ENCODE measurements around the gene GAPDH. TPM values are rescaled to one million over a fixed set of nuclear protein-coding genes. Genes with fewer than 3 reads are reported as not detected.
A peak's percentile ranks its signal among the peaks of the same experiment; 100 is the strongest.

The GAPDH gene
- total and polyA plus RNA-seq, 12 donors = 1,734 to 4,338 (median 2,450) TPM

DNA sequence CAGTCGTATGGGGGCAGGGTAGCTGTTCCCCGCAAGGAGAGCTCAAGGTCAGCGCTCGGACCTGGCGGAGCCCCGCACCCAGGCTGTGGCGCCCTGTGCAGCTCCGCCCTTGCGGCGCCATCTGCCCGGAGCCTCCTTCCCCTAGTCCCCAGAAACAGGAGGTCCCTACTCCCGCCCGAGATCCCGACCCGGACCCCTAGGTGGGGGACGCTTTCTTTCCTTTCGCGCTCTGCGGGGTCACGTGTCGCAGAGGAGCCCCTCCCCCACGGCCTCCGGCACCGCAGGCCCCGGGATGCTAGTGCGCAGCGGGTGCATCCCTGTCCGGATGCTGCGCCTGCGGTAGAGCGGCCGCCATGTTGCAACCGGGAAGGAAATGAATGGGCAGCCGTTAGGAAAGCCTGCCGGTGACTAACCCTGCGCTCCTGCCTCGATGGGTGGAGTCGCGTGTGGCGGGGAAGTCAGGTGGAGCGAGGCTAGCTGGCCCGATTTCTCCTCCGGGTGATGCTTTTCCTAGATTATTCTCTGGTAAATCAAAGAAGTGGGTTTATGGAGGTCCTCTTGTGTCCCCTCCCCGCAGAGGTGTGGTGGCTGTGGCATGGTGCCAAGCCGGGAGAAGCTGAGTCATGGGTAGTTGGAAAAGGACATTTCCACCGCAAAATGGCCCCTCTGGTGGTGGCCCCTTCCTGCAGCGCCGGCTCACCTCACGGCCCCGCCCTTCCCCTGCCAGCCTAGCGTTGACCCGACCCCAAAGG is 804 bp downstream of the GAPDH start:
- Histone ChIP-seq H3K4me1 (replicated peaks in 1 of 2) (peaks cover 40 to 52% of the 10 kb centered on the region in 2 donors), H3K36me3 (replicated peaks in 1 of 2) (peaks cover 0 to 52% of the 10 kb centered on the region in 2 donors), H3K27me3 (no peaks in the 10 kb centered on the region), H3K4me3 (peak overlapping the region; percentile 52 to 90 (median 78)), H3K9me3 (replicated peaks in 1 of 3) (no peaks in the 10 kb centered on the region), H3K27ac (peak overlapping the region; percentile 86 to 99 (median 95))
- intact Hi-C loops (cut with DNase I) = loop anchor here (10.0 kb wide), 2 partner anchors 110 to 200 kb away; no protein-coding TSS in a partner anchor
- TF ChIP-seq POLR2A (IDR thresholded peaks at IDR 0.05) = peak; percentile 11 to 74
- TF ChIP-seq, protein P1, sequence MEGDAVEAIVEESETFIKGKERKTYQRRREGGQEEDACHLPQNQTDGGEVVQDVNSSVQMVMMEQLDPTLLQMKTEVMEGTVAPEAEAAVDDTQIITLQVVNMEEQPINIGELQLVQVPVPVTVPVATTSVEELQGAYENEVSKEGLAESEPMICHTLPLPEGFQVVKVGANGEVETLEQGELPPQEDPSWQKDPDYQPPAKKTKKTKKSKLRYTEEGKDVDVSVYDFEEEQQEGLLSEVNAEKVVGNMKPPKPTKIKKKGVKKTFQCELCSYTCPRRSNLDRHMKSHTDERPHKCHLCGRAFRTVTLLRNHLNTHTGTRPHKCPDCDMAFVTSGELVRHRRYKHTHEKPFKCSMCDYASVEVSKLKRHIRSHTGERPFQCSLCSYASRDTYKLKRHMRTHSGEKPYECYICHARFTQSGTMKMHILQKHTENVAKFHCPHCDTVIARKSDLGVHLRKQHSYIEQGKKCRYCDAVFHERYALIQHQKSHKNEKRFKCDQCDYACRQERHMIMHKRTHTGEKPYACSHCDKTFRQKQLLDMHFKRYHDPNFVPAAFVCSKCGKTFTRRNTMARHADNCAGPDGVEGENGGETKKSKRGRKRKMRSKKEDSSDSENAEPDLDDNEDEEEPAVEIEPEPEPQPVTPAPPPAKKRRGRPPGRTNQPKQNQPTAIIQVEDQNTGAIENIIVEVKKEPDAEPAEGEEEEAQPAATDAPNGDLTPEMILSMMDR (IDR thresholded peaks at IDR 0.05) = peak in 1 of 6 experiments; percentile 17
- 0 to 1% (median 1%) methylated on average over 19 to 52 of the region's 52 CpGs for WGBS, 4 donors
- DNase-seq = peak; percentile 79 to 92 (median 89)

DNA sequence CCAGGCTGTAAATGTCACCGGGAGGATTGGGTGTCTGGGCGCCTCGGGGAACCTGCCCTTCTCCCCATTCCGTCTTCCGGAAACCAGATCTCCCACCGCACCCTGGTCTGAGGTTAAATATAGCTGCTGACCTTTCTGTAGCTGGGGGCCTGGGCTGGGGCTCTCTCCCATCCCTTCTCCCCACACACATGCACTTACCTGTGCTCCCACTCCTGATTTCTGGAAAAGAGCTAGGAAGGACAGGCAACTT is 1.3 kb downstream of the GAPDH start:
- Histone ChIP-seq H3K4me3 (peak overlapping the region in 3 of 4 donors; percentile 52 to 90 (median 88)), H3K4me1 (replicated peaks in 1 of 2) (peaks cover 45 to 57% of the 10 kb centered on the region in 2 donors), H3K36me3 (replicated peaks in 1 of 2) (peaks cover 0 to 47% of the 10 kb centered on the region in 2 donors), H3K27ac (peak overlapping the region; percentile 86 to 99 (median 95)), H3K27me3 (no peaks in the 10 kb centered on the region), H3K9me3 (replicated peaks in 1 of 3) (no peaks in the 10 kb centered on the region)
- intact Hi-C loops (cut with DNase I) = loop anchor here (10.0 kb wide), 2 partner anchors 111 to 201 kb away; no protein-coding TSS in a partner anchor
- no peak for DNase-seq
- no peak for TF ChIP-seq POLR2A (IDR thresholded peaks at IDR 0.05)
- TF ChIP-seq, protein P1 (IDR thresholded peaks at IDR 0.05) = peak in 1 of 6 experiments; percentile 5
- 0 to 3% (median 1%) methylated on average over 5 to 6 of the region's 6 CpGs for WGBS, 4 donors

DNA sequence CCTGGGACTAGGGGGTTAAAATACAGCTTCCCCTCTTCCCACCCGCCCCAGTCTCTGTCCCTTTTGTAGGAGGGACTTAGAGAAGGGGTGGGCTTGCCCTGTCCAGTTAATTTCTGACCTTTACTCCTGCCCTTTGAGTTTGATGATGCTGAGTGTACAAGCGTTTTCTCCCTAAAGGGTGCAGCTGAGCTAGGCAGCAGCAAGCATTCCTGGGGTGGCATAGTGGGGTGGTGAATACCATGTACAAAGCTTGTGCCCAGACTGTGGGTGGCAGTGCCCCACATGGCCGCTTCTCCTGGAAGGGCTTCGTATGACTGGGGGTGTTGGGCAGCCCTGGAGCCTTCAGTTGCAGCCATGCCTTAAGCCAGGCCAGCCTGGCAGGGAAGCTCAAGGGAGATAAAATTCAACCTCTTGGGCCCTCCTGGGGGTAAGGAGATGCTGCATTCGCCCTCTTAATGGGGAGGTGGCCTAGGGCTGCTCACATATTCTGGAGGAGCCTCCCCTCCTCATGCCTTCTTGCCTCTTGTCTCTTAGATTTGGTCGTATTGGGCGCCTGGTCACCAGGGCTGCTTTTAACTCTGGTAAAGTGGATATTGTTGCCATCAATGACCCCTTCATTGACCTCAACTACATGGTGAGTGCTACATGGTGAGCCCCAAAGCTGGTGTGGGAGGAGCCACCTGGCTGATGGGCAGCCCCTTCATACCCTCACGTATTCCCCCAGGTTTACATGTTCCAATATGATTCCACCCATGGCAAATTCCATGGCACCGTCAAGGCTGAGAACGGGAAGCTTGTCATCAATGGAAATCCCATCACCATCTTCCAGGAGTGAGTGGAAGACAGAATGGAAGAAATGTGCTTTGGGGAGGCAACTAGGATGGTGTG is 1.9 kb downstream of the GAPDH start:
- H3K27me3 ChIP-seq = no peaks in the 10 kb centered on the region
- 43 to 55% (median 47%) methylated on average over 7 to 10 of the region's 10 CpGs for WGBS, 4 donors
- no peak for TF ChIP-seq POLR2A (IDR thresholded peaks at IDR 0.05)
- TF ChIP-seq, protein P1 (IDR thresholded peaks at IDR 0.05) = no peak
- peaks cover 50 to 63% of the 10 kb centered on the region in 2 donors for H3K4me1 ChIP-seq (replicated peaks in 1 of 2)
- H3K4me3 ChIP-seq = peak overlapping the region in 1 of 4 donors; percentile 88
- intact Hi-C loops (cut with DNase I) = loop anchor here (2.0 to 10.0 kb wide), 3 partner anchors 111 to 201 kb away; no protein-coding TSS in a partner anchor
- peak overlapping the region; percentile 86 to 99 (median 95) for H3K27ac ChIP-seq
- peaks cover 0 to 41% of the 10 kb centered on the region in 2 donors for H3K36me3 ChIP-seq (replicated peaks in 1 of 2)
- H3K9me3 ChIP-seq (replicated peaks in 1 of 3) = no peaks in the 10 kb centered on the region
- peak in 1 of 7 donors; percentile 58 for DNase-seq
